ENCODE data around the gene EVA1A. TPM values are rescaled to one million over a fixed set of nuclear protein-coding genes. Genes with fewer than 3 reads are reported as not detected.

The EVA1A gene
- total RNA-seq, 2 experiments from 2014 or later = 0.17 TPM; not detected in 1

- H3K9me3 Mint-ChIP-seq = no peaks in the 10 kb centered on the region
- H3K4me3 Mint-ChIP-seq = no peak overlapping the region
- no peaks in the 10 kb centered on the region for H3K36me3 Mint-ChIP-seq (ENCODE audit: low read depth)
- H3K27ac Mint-ChIP-seq = no peak overlapping the region
- ChIA-PET POLR2A (no interaction called here), CTCF (interaction anchor here (1.7 kb wide), 1 partner anchor 17 kb away, joined by 3 read pairs; no protein-coding TSS in a partner anchor)
- H3K4me1 Mint-ChIP-seq = peaks cover 16% of the 10 kb centered on the region
- H3K27me3 Mint-ChIP-seq = peaks cover 39% of the 10 kb centered on the region
- no peak for DNase-seq
Observed at GRCh38 chr2:75556679-75557366, 3.9 kb downstream of the EVA1A start.

- CTCF ChIA-PET = interaction anchor here (1.3 to 1.7 kb wide), 2 partner anchors 18 to 53 kb away, joined by 3 read pairs; no protein-coding TSS in a partner anchor
- POLR2A ChIA-PET = no interaction called here
- H3K9me3 Mint-ChIP-seq = no peaks in the 10 kb centered on the region
Observed at GRCh38 chr2:75555701-75556100, 5.0 kb downstream of the EVA1A start.

GRCh38 chr2:75553935-75554531, 6.7 kb downstream of the EVA1A start:
- CTCF ChIA-PET = no interaction called here
- H3K36me3 Mint-ChIP-seq (ENCODE audit: low read depth) = no peaks in the 10 kb centered on the region
- POLR2A ChIA-PET = no interaction called here
- peaks cover 19% of the 10 kb centered on the region for H3K27me3 Mint-ChIP-seq
- H3K27ac Mint-ChIP-seq = no peak overlapping the region
- no peak overlapping the region for H3K4me3 Mint-ChIP-seq
- no peaks in the 10 kb centered on the region for H3K9me3 Mint-ChIP-seq
- H3K4me1 Mint-ChIP-seq = no peaks in the 10 kb centered on the region
- no peak for DNase-seq

More at GRCh38 chr2:75555701-75556100, 5.0 kb downstream of the EVA1A start:
- Mint-ChIP-seq H3K27me3 (peaks cover 29% of the 10 kb centered on the region), H3K4me3 (no peak overlapping the region), H3K36me3 (ENCODE audit: low read depth) (no peaks in the 10 kb centered on the region), H3K4me1 (peaks cover 8% of the 10 kb centered on the region), H3K27ac (no peak overlapping the region)
- no peak for DNase-seq

GRCh38 chr2:75552222-75552621, 8.5 kb downstream of the EVA1A start:
- POLR2A ChIA-PET = no interaction called here
- no peaks in the 10 kb centered on the region for H3K9me3 Mint-ChIP-seq

GRCh38 chr2:75551434-75551833, 9.3 kb downstream of the EVA1A start:
- ChIA-PET POLR2A (no interaction called here), CTCF (no interaction called here)
- H3K9me3 Mint-ChIP-seq = no peaks in the 10 kb centered on the region
- DNase-seq = no peak
- no peak overlapping the region for H3K4me3 Mint-ChIP-seq
- no peaks in the 10 kb centered on the region for H3K36me3 Mint-ChIP-seq (ENCODE audit: low read depth)
- H3K27ac Mint-ChIP-seq = no peak overlapping the region
- no peaks in the 10 kb centered on the region for H3K4me1 Mint-ChIP-seq
- H3K27me3 Mint-ChIP-seq = peaks cover 6% of the 10 kb centered on the region

More at GRCh38 chr2:75552222-75552621, 8.5 kb downstream of the EVA1A start:
- CTCF ChIA-PET = no interaction called here
- no peaks in the 10 kb centered on the region for H3K36me3 Mint-ChIP-seq (ENCODE audit: low read depth)
- no peak overlapping the region for H3K4me3 Mint-ChIP-seq
- H3K27ac Mint-ChIP-seq = no peak overlapping the region
- no peaks in the 10 kb centered on the region for H3K4me1 Mint-ChIP-seq
- DNase-seq = no peak
- H3K27me3 Mint-ChIP-seq = peaks cover 7% of the 10 kb centered on the region

- POLR2A ChIA-PET = no interaction called here
- Mint-ChIP-seq H3K9me3 (no peaks in the 10 kb centered on the region), H3K4me1 (no peaks in the 10 kb centered on the region), H3K4me3 (no peak overlapping the region), H3K27me3 (peaks cover 11% of the 10 kb centered on the region), H3K36me3 (ENCODE audit: low read depth) (no peaks in the 10 kb centered on the region), H3K27ac (no peak overlapping the region)
- DNase-seq = no peak
- CTCF ChIA-PET = interaction anchor here (1.1 kb wide), 1 partner anchor 60 kb away, joined by 3 read pairs; no protein-coding TSS in a partner anchor
Observed at GRCh38 chr2:75549401-75550253, 11.1 kb downstream of the EVA1A start.

- H3K4me1 Mint-ChIP-seq = no peaks in the 10 kb centered on the region
- no peak overlapping the region for H3K4me3 Mint-ChIP-seq
- H3K9me3 Mint-ChIP-seq = no peaks in the 10 kb centered on the region
- peaks cover 11% of the 10 kb centered on the region for H3K27me3 Mint-ChIP-seq
- ChIA-PET POLR2A (no interaction called here), CTCF (interaction anchor here (0.8 to 1.1 kb wide), 2 partner anchors 61 to 71 kb away, joined by 3 read pairs; no protein-coding TSS in a partner anchor)
- DNase-seq = no peak
- no peak overlapping the region for H3K27ac Mint-ChIP-seq
- H3K36me3 Mint-ChIP-seq (ENCODE audit: low read depth) = no peaks in the 10 kb centered on the region
Observed at GRCh38 chr2:75548036-75548573, 12.6 kb downstream of the EVA1A start.

- DNase-seq = no peak
- no peaks in the 10 kb centered on the region for H3K36me3 Mint-ChIP-seq (ENCODE audit: low read depth)
- no peak overlapping the region for H3K4me3 Mint-ChIP-seq
- no peak overlapping the region for H3K27ac Mint-ChIP-seq
- ChIA-PET CTCF (interaction anchor here (0.6 to 0.8 kb wide), 2 partner anchors 71 to 796 kb away, joined by 3 read pairs; no protein-coding TSS in a partner anchor), POLR2A (no interaction called here)
- no peaks in the 10 kb centered on the region for H3K9me3 Mint-ChIP-seq
- no peaks in the 10 kb centered on the region for H3K4me1 Mint-ChIP-seq
- peaks cover 9% of the 10 kb centered on the region for H3K27me3 Mint-ChIP-seq
Observed at GRCh38 chr2:75547345-75548035, 13.2 kb downstream of the EVA1A start.

- ChIA-PET CTCF (no interaction called here), POLR2A (no interaction called here)
- Mint-ChIP-seq H3K4me1 (no peaks in the 10 kb centered on the region), H3K4me3 (no peak overlapping the region), H3K27me3 (peaks cover 8% of the 10 kb centered on the region), H3K36me3 (ENCODE audit: low read depth) (no peaks in the 10 kb centered on the region), H3K27ac (no peak overlapping the region), H3K9me3 (no peaks in the 10 kb centered on the region)
- no peak for DNase-seq
Observed at GRCh38 chr2:75545922-75546321, 14.8 kb downstream of the EVA1A start.

GRCh38 chr2:75545387-75545786, 15.4 kb downstream of the EVA1A start:
- DNase-seq = no peak
- no peaks in the 10 kb centered on the region for H3K36me3 Mint-ChIP-seq (ENCODE audit: low read depth)
- no peak overlapping the region for H3K27ac Mint-ChIP-seq
- peaks cover 8% of the 10 kb centered on the region for H3K27me3 Mint-ChIP-seq
- ChIA-PET CTCF (no interaction called here), POLR2A (no interaction called here)
- H3K4me3 Mint-ChIP-seq = no peak overlapping the region
- no peaks in the 10 kb centered on the region for H3K9me3 Mint-ChIP-seq
- H3K4me1 Mint-ChIP-seq = no peaks in the 10 kb centered on the region

GRCh38 chr2:75543446-75543845, 17.3 kb downstream of the EVA1A start:
- DNase-seq = no peak
- Mint-ChIP-seq H3K4me1 (no peaks in the 10 kb centered on the region), H3K9me3 (no peaks in the 10 kb centered on the region), H3K27ac (no peak overlapping the region), H3K4me3 (no peak overlapping the region), H3K36me3 (ENCODE audit: low read depth) (no peaks in the 10 kb centered on the region), H3K27me3 (peaks cover 10% of the 10 kb centered on the region)
- ChIA-PET POLR2A (no interaction called here), CTCF (no interaction called here)

- H3K9me3 Mint-ChIP-seq = no peaks in the 10 kb centered on the region
- no peaks in the 10 kb centered on the region for H3K36me3 Mint-ChIP-seq (ENCODE audit: low read depth)
- H3K27ac Mint-ChIP-seq = no peak overlapping the region
- H3K4me3 Mint-ChIP-seq = no peak overlapping the region
- no peak for DNase-seq
- H3K4me1 Mint-ChIP-seq = no peaks in the 10 kb centered on the region
- ChIA-PET CTCF (interaction anchor here (0.6 to 1.1 kb wide), 2 partner anchors 15 to 174 kb away, joined by 3 read pairs; no protein-coding TSS in a partner anchor), POLR2A (no interaction called here)
- H3K27me3 Mint-ChIP-seq = peaks cover 17% of the 10 kb centered on the region
Observed at GRCh38 chr2:75541430-75541829, 19.3 kb downstream of the EVA1A start.

Data from activated CD4-positive, alpha-beta T cell treated with anti-CD3 and anti-CD28 coated beads, Interleukin-2, amount 10 ng/mL, durations not matched to agents 7 days and 5 days (primary cell).